Glutamatergic neuron (in vitro differentiated cells): ENCODE results near the gene ASPRV1. TPM values are rescaled to one million over a fixed set of nuclear protein-coding genes. Genes with fewer than 3 reads are reported as not detected.

ENCODE experiments used
- DNase-seq: peaks from one replicate; pipeline ENCODE4 v3.0.0; 2022
- H3K27ac Mint-ChIP-seq: one replicate; pipeline ENCODE4 v1.8.0; 2020; ENCODE audit warnings: mild to moderate bottlenecking, mixed read lengths, inconsistent platforms; ENCODE audit not compliant: unreplicated experiment
- H3K27me3 Mint-ChIP-seq: one replicate; pipeline ENCODE4 v1.8.0; 2020; ENCODE audit warnings: mild to moderate bottlenecking, moderate library complexity, mixed read lengths, inconsistent platforms; ENCODE audit not compliant: unreplicated experiment
- H3K36me3 Mint-ChIP-seq: one replicate; pipeline ENCODE4 v1.8.0; 2020; ENCODE audit warnings: mild to moderate bottlenecking, mixed read lengths, inconsistent platforms; ENCODE audit not compliant: unreplicated experiment
- H3K4me1 Mint-ChIP-seq: one replicate; pipeline ENCODE4 v1.8.0; 2020; ENCODE audit warnings: mild to moderate bottlenecking, low read depth, mixed read lengths, inconsistent platforms; ENCODE audit not compliant: unreplicated experiment
- H3K4me3 Mint-ChIP-seq: one replicate; pipeline ENCODE4 v1.8.0; 2020; ENCODE audit warnings: mild to moderate bottlenecking, mixed read lengths, inconsistent platforms; ENCODE audit not compliant: unreplicated experiment
- H3K9me3 Mint-ChIP-seq: one replicate; pipeline ENCODE4 v1.8.0; 2020; ENCODE audit warnings: mild to moderate bottlenecking, moderate library complexity, mixed read lengths, inconsistent platforms; ENCODE audit not compliant: unreplicated experiment
- CTCF ChIP-seq: fragments of 200-600 bp; sonication (generic); IDR thresholded peaks from one replicate; pipeline ENCODE4 v1.5.0; 2021; ENCODE audit not compliant: partially characterized antibody, unreplicated experiment
- total RNA-seq: library from RNA; stranded (reverse); fragmentation: NEBNext Ultra II Directional; extraction: Animal tissue kit (Norgen Biotek cat#: 25700); gene quantifications from one replicate; pipeline ENCODE4 v1.2.1, GENCODE V29; 2021; ENCODE audit not compliant: unreplicated experiment

ASPRV1 gene
- total RNA-seq, 1 donor from 2014 or later, result 2.5 TPM

- Mint-ChIP-seq H3K27me3 (peaks cover 6% of the 10 kb centered on the region), H3K4me3 (no peak overlapping the region), H3K27ac (no peak overlapping the region), H3K4me1 (peaks cover 2% of the 10 kb centered on the region), H3K36me3 (no peaks in the 10 kb centered on the region), H3K9me3 (peaks cover 2% of the 10 kb centered on the region)
- no peak for DNase-seq
- no peak for TF ChIP-seq CTCF
These were observed 4.5 kb upstream of the ASPRV1 start for GRCh38 chr2:69965756-69966445.

GRCh38 chr2:69964353-69964841 is 3.0 kb upstream of the ASPRV1 start:
- TF ChIP-seq CTCF, result no peak
- Mint-ChIP-seq H3K36me3 (no peaks in the 10 kb centered on the region), H3K27ac (peak overlapping the region; percentile 22), H3K27me3 (peaks cover 2% of the 10 kb centered on the region), H3K4me1 (peaks cover 2% of the 10 kb centered on the region), H3K9me3 (peaks cover 2% of the 10 kb centered on the region), H3K4me3 (no peak overlapping the region)
- DNase-seq, result no peak

GRCh38 chr2:69962986-69963730 is 1.7 kb upstream of the ASPRV1 start:
- Mint-ChIP-seq H3K27ac (no peak overlapping the region), H3K4me3 (no peak overlapping the region), H3K4me1 (peaks cover 2% of the 10 kb centered on the region), H3K27me3 (peaks cover 2% of the 10 kb centered on the region), H3K9me3 (peaks cover 4% of the 10 kb centered on the region), H3K36me3 (no peaks in the 10 kb centered on the region)
- no peak for TF ChIP-seq CTCF
- DNase-seq, result no peak

GRCh38 chr2:69960821-69961220 is 610 bp downstream of the ASPRV1 start:
- Mint-ChIP-seq H3K27ac (no peak overlapping the region), H3K9me3 (peaks cover 6% of the 10 kb centered on the region), H3K27me3 (peaks cover 2% of the 10 kb centered on the region), H3K36me3 (no peaks in the 10 kb centered on the region), H3K4me1 (peaks cover 2% of the 10 kb centered on the region), H3K4me3 (no peak overlapping the region)
- no peak for TF ChIP-seq CTCF
- no peak for DNase-seq

- H3K27ac Mint-ChIP-seq, result no peak overlapping the region
These were observed 2.0 kb downstream of the ASPRV1 start for GRCh38 chr2:69959425-69959824.

More at GRCh38 chr2:69959425-69959824, 2.0 kb downstream of the ASPRV1 start:
- peaks cover 6% of the 10 kb centered on the region for H3K9me3 Mint-ChIP-seq
- H3K4me3 Mint-ChIP-seq, result no peak overlapping the region
- H3K27me3 Mint-ChIP-seq, result peaks cover 2% of the 10 kb centered on the region
- peaks cover 2% of the 10 kb centered on the region for H3K4me1 Mint-ChIP-seq
- no peaks in the 10 kb centered on the region for H3K36me3 Mint-ChIP-seq
- TF ChIP-seq CTCF, result no peak
- no peak for DNase-seq
